Small intestine (tissue), 7 donors: Measurements from ENCODE around the gene ZBTB16. TPM values are rescaled to one million over a fixed set of nuclear protein-coding genes. Genes with fewer than 3 reads are reported as not detected.

ENCODE experiments used
- DNase-seq, 2 donors: peaks; one replicate each; pipeline versions ENCODE4 v3.0.0 to v3.0.0-alpha.2; 2013
- FAIRE-seq: peaks from 2 replicates; lab custom pipeline; 2012; peaks lifted over from hg19 to GRCh38; lab: Jason Lieb, UNC
- H3K27ac ChIP-seq, 3 donors: one replicate each; pipeline ENCODE4 v1.5.1; 2013; ENCODE audit warnings: low read length in 2 of 3, mild to moderate bottlenecking in 2 of 3, control low read depth in 1 of 3, inconsistent platforms in 1 of 3, low read depth in 1 of 3, moderate library complexity in 1 of 3
- H3K27me3 ChIP-seq, 3 donors: one replicate each; pipeline ENCODE4 v1.6.1; 2013; ENCODE audit warnings: low read length in 3 of 3, inconsistent platforms in 1 of 3; ENCODE audit not compliant: control insufficient read depth in 3 of 3, insufficient read depth in 3 of 3
- H3K36me3 ChIP-seq, 3 donors: one replicate each; pipeline ENCODE4 v1.6.1; 2013; ENCODE audit warnings: low read length in 3 of 3, inconsistent platforms in 1 of 3, low read depth in 1 of 3, mild to moderate bottlenecking in 1 of 3, moderate library complexity in 1 of 3; ENCODE audit not compliant: control insufficient read depth in 3 of 3, insufficient read depth in 2 of 3
- H3K4me1 ChIP-seq, 3 donors: one replicate each; pipeline ENCODE4 v1.6.1; 2013; ENCODE audit warnings: low read length in 2 of 3, inconsistent platforms in 1 of 3, low read depth in 1 of 3, mild to moderate bottlenecking in 1 of 3, moderate library complexity in 1 of 3; ENCODE audit not compliant: control insufficient read depth in 3 of 3, insufficient read depth in 2 of 3
- H3K4me3 ChIP-seq, 3 donors: one replicate each; pipeline ENCODE4 v1.5.1; 2013; ENCODE audit warnings: low read length in 3 of 3, control low read depth in 1 of 3, inconsistent platforms in 1 of 3, low read depth in 1 of 3, mild to moderate bottlenecking in 1 of 3, moderate library complexity in 1 of 3
- H3K9me3 ChIP-seq, 2 donors: one replicate each; pipeline ENCODE4 v1.6.1; 2013; ENCODE audit warnings: low read depth in 1 of 2, low read length in 1 of 2; ENCODE audit not compliant: control insufficient read depth in 2 of 2, insufficient read depth in 1 of 2
- WGBS, 3 donors: extraction: QIAGEN DNeasy Blood & Tissue Kit; methylation state at CpG; one replicate each; pipeline ENCODE4 v1.1.7; 2013; 5-methylcytosine and 5-hydroxymethylcytosine counted together
- polyA plus RNA-seq, 4 donors: library from polyadenylated mRNA; stranded (reverse) in 3 of 4; unstranded in 1 of 4; fragments of 200-250 nt in 3 of 4; fragments of 120-200 nt in 1 of 4; gene quantifications; one replicate each; pipeline versions ENCODE4 v1.2.1 to v1.2.3, GENCODE V29; 2013
- donor health status: healthy with polysubstance abuse.
- donor health status: control.
- donor health status: control.
- donor health status: Bipolar disorder and iron deficiency.
- donor health status: healthy.

ZBTB16 gene
- polyA plus RNA-seq, 4 donors: 1.5 to 32.4 (median 17.4) TPM

DNA sequence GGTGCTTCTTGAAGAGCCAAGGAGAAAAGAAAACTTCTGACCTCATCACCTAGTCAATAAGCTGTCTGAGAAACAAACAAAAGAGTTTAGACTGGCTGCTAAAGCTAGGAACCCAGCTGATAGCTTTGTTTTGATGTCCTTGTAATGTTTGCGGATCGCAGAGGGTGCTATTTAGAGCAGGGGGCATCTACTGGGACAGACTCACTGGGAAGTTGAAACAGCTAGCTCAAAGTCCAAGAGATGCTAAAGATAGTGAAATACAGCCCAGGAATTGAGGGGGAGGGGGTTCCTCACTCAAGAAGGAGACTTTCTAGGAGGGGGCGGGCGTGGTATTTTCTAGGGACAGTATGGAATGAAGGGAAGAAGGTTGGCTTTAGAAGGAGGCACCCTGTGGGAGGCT lies 18.9 kb downstream of the ZBTB16 start:
- 42 to 75% (median 58%) methylated on average over 4 of the region's 4 CpGs for WGBS, 3 donors
- no peaks in the 10 kb centered on the region for H3K27me3 ChIP-seq
- H3K4me1 ChIP-seq: peaks cover 8 to 40% (median 25%) of the 10 kb centered on the region in 3 donors
- peak overlapping the region in 1 of 3 donors; percentile 68 for H3K27ac ChIP-seq
- H3K9me3 ChIP-seq: no peaks in the 10 kb centered on the region
- H3K4me3 ChIP-seq: no peak overlapping the region
- DNase-seq (peak; percentile 22 to 56), FAIRE-seq (no peak)
- peaks cover 0 to 12% (median 0%) of the 10 kb centered on the region in 3 donors for H3K36me3 ChIP-seq

DNA sequence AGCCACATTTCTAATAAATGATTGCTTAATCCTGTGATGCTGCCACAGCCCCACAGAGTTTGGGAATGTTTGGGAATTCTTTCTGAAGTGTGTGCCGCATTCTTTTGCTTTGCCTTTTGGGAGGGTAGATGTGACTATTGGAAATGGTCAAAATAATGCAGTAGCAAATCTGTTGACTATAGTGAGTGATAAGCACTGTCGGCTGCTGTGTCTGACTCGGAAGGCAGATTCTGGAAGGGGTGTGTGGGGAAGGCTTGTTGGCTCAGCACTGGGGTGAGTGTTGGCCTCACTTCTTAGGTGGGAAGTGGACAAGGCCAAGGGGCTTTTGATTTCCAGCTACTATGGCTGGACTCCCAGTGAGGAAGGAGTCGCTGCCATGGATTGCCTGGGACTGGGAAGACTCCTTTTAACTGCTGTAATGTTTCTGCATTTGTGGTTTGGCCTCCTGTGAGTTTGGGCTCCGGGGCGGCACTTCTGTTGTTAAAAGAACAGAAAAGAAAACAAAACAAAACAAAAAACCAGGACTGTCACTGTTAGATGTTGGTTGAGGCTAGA lies 20.1 kb downstream of the ZBTB16 start:
- peak overlapping the region in 1 of 3 donors; percentile 72 for H3K27ac ChIP-seq
- H3K4me1 ChIP-seq: peaks cover 8 to 43% (median 25%) of the 10 kb centered on the region in 3 donors
- no peak overlapping the region for H3K4me3 ChIP-seq
- 63 to 87% (median 81%) methylated on average over 6 of the region's 6 CpGs for WGBS, 3 donors
- no peaks in the 10 kb centered on the region for H3K27me3 ChIP-seq
- no peak for FAIRE-seq
- DNase-seq: no peak
- H3K9me3 ChIP-seq: no peaks in the 10 kb centered on the region
- H3K36me3 ChIP-seq: peaks cover 0 to 6% (median 0%) of the 10 kb centered on the region in 3 donors

DNA sequence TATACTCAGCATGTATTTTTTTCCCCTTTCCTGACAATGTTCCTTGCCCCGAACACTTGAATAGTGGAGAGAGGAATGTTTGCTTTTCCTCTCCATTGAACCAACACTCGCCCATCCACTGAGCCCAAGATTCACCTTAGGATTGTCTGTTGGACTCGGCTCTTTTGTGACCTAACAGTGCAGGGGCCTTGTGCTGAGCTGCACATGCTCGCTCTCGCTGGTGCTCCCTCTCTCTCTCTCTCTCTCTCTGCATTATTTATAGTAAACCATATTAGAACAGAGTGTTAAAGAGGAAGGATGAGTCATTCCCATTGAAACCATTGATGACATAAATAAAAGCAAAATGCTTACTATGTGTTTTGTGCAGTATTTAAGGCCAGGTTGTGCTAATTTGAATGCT lies 20.7 kb downstream of the ZBTB16 start:
- FAIRE-seq (no peak), DNase-seq (peak in 1 of 2 donors; percentile 52)
- WGBS, 3 donors: 54 to 84% (median 55%) methylated on average over 5 of the region's 5 CpGs
- H3K9me3 ChIP-seq: no peaks in the 10 kb centered on the region
- H3K36me3 ChIP-seq: peaks cover 0 to 3% (median 0%) of the 10 kb centered on the region in 3 donors
- H3K4me1 ChIP-seq: peaks cover 8 to 43% (median 25%) of the 10 kb centered on the region in 3 donors
- peak overlapping the region in 1 of 3 donors; percentile 72 for H3K27ac ChIP-seq
- no peak overlapping the region for H3K4me3 ChIP-seq
- H3K27me3 ChIP-seq: no peaks in the 10 kb centered on the region

DNA sequence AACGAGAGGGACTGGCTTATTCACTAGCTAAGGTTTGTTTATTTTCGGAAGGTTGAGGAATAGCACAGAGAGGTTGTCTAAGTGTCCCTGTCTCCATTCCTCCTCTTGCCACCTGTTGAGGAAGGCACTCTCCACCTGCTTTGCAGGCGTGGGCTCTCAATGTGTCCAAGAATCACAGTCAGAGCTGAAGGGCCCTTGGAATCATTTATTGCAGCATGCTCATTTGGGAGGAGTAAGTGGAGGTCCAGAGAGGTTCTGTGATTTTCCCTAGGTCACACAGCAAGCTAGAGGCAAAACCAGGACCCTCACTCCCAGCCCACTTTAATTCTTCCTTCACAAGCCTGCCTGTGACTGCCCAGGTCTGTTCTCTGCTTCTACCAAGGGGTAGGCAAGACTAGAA lies 21.3 kb downstream of the ZBTB16 start:
- DNase-seq (no peak), FAIRE-seq (no peak)
- peak overlapping the region in 1 of 3 donors; percentile 80 for H3K27ac ChIP-seq
- H3K27me3 ChIP-seq: no peaks in the 10 kb centered on the region
- WGBS, 3 donors: 77 to 85% (median 81%) methylated on average over 3 of the region's 3 CpGs
- peaks cover 8 to 45% (median 26%) of the 10 kb centered on the region in 3 donors for H3K4me1 ChIP-seq
- peaks cover 0 to 3% (median 0%) of the 10 kb centered on the region in 3 donors for H3K36me3 ChIP-seq
- no peak overlapping the region for H3K4me3 ChIP-seq
- H3K9me3 ChIP-seq: no peaks in the 10 kb centered on the region

DNA sequence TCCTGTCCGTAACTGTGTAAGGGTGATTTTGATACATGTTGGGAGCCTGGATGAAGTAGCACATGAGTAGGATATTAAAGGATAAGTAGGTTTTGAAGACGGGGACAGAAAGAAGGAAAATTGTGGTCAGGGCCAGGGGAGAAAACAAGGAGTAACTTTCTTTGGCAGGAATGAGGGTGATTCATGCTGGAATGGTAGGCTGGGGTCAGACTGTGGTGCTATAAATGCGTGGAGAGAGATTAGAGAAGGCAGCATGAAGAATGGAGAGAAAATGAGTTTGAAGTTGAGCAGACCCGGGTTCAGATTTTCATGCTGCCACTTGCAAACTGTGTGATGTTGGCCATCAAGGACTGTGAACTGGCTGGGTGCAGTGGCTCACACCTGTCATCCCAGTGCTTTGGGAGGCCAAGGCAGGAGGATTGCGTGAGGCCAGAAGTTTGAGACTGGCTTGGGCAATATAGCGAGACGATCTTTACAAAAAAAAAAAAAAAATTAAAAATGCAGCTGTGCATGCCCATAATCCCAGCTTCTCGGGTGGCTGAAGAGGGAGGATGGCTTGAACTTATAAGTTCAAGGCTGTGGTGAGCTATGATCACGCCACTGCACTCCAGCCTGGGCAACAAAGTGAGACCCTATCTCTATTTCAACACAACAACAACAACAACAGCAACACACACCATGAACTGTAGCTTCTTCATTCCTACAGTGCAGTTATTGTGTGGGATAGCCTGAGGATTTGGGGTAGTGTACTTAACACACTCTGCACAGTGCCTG lies 22.3 kb downstream of the ZBTB16 start:
- H3K9me3 ChIP-seq: no peaks in the 10 kb centered on the region
- no peak for FAIRE-seq
- no peak overlapping the region for H3K4me3 ChIP-seq
- DNase-seq: no peak
- H3K27ac ChIP-seq: peak overlapping the region in 1 of 3 donors; percentile 39
- peaks cover 8 to 42% (median 29%) of the 10 kb centered on the region in 3 donors for H3K4me1 ChIP-seq
- peaks cover 0 to 3% (median 3%) of the 10 kb centered on the region in 3 donors for H3K36me3 ChIP-seq
- no peaks in the 10 kb centered on the region for H3K27me3 ChIP-seq
- WGBS, 3 donors: 81 to 90% (median 85%) methylated on average over 9 of the region's 9 CpGs

DNA sequence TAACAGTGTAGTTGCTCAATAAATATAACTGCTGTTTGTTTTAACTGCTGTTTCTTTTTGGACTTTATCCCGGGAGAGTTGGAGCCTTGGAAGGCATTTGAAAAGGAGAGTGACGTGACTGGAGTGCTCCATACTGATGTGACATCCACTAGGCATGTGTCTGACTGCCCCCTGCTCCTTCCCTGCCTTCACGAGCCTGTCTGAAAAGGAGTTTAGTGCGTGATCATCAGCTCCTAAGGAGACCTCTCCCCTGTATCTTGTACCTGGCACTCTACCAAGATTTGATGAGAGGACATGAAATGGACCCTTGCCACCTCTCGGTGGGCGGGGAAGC lies 22.9 kb downstream of the ZBTB16 start:
- Histone ChIP-seq H3K9me3 (no peaks in the 10 kb centered on the region), H3K4me3 (no peak overlapping the region), H3K36me3 (peaks cover 0 to 3% (median 3%) of the 10 kb centered on the region in 3 donors), H3K27ac (peak overlapping the region in 1 of 3 donors; percentile 45), H3K4me1 (peaks cover 7 to 40% (median 25%) of the 10 kb centered on the region in 3 donors), H3K27me3 (no peaks in the 10 kb centered on the region)
- WGBS, 3 donors: 56 to 60% (median 57%) methylated on average over 6 of the region's 6 CpGs
- DNase-seq: peak; percentile 44 to 53
- FAIRE-seq: no peak

DNA sequence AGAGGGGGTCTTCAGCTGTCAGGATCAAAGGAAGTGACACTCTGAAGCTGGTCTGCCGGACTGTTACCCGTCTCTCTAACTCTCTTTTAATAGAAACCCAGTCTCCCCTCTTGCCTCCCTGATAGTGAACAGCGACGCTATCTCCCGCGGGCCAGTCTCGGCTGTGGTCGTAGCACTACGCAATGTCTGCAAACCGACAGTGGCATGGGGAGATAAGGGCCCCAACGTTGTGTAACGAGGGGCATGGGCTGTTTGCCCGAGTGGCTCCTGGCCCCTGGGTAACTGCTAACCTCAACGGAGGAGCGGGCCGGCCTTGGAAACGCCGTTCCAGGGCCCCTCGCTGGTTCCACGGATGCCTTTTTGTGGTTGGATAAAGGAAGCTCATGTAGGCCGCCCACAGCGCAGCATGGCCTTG lies 23.3 kb downstream of the ZBTB16 start:
- DNase-seq (peak in 1 of 2 donors; percentile 27), FAIRE-seq (no peak)
- Histone ChIP-seq H3K27ac (peak overlapping the region in 1 of 3 donors; percentile 45), H3K36me3 (peaks cover 0 to 3% (median 3%) of the 10 kb centered on the region in 3 donors), H3K4me3 (no peak overlapping the region), H3K9me3 (no peaks in the 10 kb centered on the region), H3K4me1 (peaks cover 7 to 36% (median 21%) of the 10 kb centered on the region in 3 donors), H3K27me3 (no peaks in the 10 kb centered on the region)
- WGBS, 3 donors: 68 to 81% (median 72%) methylated on average over 22 of the region's 22 CpGs

DNA sequence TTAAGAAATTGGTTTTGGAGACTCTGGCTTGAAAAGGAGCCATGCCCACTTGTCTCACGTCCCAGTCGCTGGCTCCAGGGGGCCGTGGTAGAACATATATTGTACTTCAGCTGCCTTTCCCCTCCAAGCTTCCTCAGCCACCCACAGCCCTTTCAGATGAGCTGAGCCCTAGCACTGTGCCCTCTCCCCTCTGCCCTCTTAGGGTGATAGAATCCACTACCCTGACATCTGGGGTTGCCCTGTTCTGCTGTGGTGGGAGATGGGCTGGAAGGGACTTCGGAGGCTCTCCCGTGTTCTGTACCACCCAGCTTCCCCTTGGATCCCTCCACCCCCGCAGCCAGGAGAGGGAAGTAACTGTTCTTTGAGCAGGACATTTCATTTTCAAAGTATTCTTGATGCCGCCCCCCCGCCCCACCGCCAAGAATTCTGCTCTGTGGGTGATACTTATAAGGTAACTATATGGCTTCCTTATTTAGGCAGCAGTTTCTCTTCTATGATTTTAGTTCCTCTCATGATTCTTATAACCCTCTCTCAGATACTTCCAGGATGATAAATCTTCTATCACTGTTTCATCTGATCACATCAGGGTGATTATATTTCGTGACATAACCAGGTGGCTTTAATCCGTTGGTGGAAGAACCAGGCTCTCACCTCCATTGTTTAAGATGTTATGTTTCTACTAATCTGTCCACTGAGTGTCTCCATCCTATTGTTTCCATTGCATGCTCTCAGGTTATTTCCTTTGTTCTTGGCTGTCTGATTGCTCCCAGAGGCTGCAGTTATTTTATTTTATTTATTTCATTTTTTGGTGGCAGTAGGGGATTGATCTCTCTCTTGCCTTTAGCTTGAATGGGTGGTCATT lies 24.1 kb downstream of the ZBTB16 start:
- Histone ChIP-seq H3K27me3 (no peaks in the 10 kb centered on the region), H3K27ac (no peak overlapping the region), H3K9me3 (no peaks in the 10 kb centered on the region), H3K36me3 (peaks cover 0 to 3% (median 3%) of the 10 kb centered on the region in 3 donors), H3K4me3 (no peak overlapping the region), H3K4me1 (peaks cover 2 to 28% (median 13%) of the 10 kb centered on the region in 3 donors)
- no peak for FAIRE-seq
- WGBS, 3 donors: 76 to 90% (median 79%) methylated on average over 11 of the region's 11 CpGs
- no peak for DNase-seq
